Effector CD4-positive, alpha-beta T cell (primary cell): Measurements from ENCODE around the gene PLSCR1.

Experiments
- DNase-seq: peaks from one replicate; pipeline ENCODE4 v3.0.0-alpha.2; 2020

Gene PLSCR1

GRCh38 chr3:146470425-146470990 is 73.9 kb downstream of the PLSCR1 start:
- DNase-seq, result no peak

GRCh38 chr3:146469150-146470017 is 75.0 kb downstream of the PLSCR1 start, which contains the start of gene PLSCR2:
TSS of gene PLSCR2 (minus strand) at chr3:146469561. CDS start at chr3:146459904, 9,657 bp downstream.
- peak; percentile 46 for DNase-seq

GRCh38 chr3:146468671-146469149 is 75.7 kb downstream of the PLSCR1 start:
- DNase-seq, result no peak

- no peak for DNase-seq
Measured at GRCh38 chr3:146468234-146468633, 76.2 kb downstream of the PLSCR1 start.

GRCh38 chr3:146466604-146467003 is 77.8 kb downstream of the PLSCR1 start:
- DNase-seq, result no peak

- no peak for DNase-seq
Measured at GRCh38 chr3:146465693-146466465, 78.5 kb downstream of the PLSCR1 start.
